ENCODE results near the gene IGF2BP1.

DNA sequence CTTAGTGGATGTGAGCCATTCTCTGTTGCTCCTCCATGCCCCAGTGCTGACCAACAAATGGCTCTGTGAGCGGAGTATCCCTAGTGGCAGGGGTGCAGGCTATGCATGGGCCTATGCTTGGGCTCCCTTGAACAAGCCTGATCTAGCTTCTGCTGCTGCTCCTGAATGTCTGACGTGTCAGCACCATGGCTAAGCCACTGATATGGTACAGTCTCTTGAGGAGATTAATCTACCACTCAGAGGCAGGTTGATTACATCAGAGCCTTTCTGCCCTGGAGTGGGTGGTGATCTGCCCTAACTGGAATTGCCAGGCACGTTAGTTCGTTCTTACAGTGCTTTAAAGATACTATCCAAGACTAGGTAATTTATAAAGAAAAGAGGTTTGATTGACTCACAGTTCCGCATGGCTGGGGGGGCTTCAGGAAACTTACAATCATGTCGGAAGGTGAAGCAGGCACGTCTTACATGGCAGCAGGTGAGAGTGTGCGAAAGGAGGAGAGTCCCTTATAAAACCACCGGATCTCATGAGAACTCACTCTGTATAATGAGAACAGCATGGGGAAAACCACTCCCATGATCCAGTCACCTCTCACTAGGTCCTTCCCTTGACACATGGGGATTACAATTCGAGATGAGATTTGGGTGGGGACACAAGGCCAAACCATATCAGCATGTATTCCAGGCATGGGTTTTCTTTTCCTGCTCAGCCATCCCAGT lies 93.9 kb downstream of the IGF2BP1 start:
- TF ChIP-seq, protein P1, sequence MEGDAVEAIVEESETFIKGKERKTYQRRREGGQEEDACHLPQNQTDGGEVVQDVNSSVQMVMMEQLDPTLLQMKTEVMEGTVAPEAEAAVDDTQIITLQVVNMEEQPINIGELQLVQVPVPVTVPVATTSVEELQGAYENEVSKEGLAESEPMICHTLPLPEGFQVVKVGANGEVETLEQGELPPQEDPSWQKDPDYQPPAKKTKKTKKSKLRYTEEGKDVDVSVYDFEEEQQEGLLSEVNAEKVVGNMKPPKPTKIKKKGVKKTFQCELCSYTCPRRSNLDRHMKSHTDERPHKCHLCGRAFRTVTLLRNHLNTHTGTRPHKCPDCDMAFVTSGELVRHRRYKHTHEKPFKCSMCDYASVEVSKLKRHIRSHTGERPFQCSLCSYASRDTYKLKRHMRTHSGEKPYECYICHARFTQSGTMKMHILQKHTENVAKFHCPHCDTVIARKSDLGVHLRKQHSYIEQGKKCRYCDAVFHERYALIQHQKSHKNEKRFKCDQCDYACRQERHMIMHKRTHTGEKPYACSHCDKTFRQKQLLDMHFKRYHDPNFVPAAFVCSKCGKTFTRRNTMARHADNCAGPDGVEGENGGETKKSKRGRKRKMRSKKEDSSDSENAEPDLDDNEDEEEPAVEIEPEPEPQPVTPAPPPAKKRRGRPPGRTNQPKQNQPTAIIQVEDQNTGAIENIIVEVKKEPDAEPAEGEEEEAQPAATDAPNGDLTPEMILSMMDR (IDR thresholded peaks at IDR 0.05), result no peak
- no peak for TF ChIP-seq POLR2A (IDR thresholded peaks at IDR 0.05)

All from adrenal gland (tissue), 5 donors.